Activated gamma-delta T cell treated with Interleukin-2 at 50 U/mL for 16 hours (primary cell): Measurements from ENCODE around the gene DMBX1.

Experiments
- DNase-seq: peaks from one replicate; pipeline ENCODE4 v3.0.0-alpha.2; 2020

Gene DMBX1

DNA sequence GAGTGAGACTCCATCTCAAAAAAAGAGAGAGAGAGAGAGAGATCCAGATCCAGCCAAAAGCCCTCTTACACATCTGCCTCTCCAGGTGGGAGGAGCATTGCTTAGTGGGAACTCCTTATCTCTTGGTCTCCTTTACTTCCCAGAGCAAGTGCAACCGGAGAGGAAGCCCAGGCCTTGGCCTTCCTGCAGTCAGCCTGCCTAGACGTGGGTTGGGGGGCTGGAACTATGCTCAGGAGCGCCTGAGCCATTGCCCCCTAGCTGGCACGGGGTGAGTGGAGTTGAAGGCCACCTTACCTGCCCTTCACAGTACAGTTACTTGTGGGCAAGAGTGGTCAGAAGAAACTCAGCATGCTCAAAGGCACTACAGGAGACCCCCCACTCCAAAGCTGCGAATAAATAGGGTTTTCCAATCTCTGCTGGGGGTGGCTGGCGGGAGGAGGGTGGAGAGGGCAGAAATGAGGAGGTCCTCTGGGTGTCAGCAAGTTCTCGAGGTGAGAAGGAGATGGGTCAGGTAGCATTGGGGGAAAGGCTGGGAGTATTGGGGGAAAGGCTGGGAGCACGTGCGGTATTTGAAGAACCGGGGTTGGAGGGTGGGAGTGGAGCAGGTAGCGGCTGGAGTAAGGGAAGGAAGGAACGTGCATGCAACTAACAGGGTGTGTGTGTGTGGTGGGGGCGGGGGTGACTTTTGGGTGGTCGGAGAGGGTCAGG, 4.7 kb upstream of the DMBX1 start:
- no peak for DNase-seq

DNA sequence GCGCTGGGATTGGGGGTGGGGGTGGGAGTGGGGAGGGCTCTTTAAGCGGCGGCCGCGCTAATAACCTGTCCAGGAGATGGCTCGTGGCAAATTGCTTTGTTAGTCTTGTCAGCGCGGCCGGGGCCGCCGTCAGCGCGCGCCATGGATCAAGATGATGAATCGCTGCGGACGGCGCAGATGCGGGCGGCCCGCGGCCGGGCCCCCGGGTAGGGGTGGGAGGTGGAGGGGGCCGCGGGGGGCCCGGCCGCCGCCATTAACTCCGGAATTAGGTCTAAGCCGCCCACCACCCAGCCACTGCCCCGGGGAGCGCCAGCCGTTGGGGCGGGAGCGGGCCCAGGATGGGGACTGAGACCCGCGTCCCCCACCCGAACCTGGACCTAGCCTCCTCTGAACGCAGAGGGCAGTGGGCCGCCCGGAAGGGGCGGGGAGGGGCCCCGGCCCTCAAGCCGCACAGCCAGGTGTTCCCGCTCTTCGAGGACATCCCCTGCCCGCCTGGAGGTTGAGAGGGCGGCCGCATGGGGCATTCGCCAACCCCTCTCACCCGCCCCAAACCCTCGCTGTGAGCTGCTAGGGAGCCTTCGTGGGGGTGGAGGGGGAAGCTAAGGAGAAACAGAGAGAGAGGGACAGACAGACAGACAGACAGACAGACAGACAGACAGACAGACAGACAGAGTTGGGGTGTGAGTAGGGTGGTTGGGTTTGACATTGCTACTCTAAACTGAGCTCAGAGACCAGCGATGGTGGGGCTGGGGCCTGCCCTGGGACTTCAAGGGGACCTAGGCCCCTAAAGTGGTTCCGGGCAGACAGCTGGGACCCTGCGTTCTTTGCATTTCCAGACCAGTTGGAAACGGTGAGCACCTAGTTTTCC, 3.8 kb upstream of the DMBX1 start:
- no peak for DNase-seq

DNA sequence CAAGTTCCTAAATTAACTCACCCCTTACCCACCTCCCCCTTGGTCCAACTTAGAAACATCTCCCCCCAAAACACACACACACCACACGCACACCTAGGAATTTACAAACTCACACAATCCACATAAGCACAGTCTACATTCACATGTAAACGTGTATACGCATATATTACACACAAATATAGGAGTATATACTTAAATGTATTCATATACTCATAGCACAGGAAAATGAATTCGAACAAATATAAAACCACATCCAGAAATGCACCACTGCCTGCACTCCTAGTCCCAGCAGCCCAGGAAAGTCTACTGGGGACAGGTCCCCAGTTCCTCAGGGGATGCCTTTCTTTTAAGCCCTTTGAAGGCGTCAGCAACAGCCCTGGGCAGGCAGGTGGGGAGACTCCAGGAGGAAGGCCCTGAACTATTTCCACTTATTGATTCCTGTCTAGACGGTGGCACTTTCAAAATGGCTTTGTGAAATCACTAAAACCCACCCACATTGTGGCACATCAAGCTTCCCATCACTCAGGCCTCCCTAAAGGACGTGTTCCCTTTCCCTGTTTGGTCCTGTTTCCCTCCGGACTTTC, 3.1 kb upstream of the DMBX1 start:
- no peak for DNase-seq

DNA sequence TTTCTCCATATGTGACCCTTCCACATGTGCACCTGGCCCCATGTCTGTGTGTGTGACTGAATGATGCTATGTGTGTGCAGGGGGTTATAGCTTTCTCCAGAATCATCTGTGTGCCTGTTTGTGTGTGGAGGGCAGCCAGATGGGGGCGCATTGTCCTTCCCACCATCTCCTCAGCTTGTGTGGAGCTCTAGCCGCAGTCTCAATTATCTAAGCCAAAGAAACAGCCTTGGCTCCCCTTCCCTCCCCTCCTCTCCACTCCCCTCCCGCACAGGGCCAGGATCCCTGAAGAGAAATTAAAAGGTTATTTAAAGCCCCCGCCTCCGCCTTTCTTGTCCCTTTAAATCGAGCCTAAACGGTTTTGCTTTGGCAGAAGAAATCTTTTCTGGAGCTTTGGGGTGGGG, 1.8 kb upstream of the DMBX1 start:
- DNase-seq: no peak

DNA sequence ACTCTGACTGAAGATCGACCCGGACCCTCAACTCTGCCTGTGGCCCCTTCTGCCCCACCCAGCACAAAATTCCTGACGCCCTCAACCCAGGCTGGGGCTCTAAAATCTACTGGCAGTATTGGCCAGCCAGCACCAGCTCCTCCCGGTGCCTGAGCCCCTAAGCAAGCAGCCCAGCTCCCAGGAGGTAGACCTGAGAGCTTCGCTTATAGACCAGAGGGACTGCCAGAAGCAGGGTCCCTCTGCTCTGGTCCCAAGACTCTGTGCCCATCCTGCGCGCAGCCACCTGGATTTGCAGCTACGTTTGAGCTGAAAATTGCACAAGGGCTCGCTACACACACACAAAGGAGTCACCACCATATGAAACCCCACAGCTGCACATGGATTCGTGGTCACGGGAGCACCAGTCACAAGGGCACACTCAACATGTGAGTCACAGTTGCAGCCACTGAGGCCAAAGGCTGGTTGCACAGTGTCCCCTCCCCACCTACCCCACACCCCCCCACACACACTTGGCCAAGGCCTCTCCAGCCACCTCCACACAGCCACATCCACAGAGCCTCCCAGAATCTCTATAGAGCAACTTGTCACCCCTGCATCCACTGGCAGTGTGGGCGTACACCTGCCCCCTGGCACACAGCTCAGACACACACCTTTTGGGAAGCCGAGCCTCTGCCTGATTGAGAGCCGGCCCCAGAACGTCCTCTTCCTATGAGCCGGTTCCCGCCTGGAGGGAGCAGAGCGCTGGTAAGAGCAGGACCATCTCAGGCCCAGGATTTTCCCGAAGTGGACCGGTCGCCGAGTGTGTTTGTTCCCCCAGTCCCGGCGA, 1.1 kb upstream of the DMBX1 start:
- DNase-seq: no peak

DNA sequence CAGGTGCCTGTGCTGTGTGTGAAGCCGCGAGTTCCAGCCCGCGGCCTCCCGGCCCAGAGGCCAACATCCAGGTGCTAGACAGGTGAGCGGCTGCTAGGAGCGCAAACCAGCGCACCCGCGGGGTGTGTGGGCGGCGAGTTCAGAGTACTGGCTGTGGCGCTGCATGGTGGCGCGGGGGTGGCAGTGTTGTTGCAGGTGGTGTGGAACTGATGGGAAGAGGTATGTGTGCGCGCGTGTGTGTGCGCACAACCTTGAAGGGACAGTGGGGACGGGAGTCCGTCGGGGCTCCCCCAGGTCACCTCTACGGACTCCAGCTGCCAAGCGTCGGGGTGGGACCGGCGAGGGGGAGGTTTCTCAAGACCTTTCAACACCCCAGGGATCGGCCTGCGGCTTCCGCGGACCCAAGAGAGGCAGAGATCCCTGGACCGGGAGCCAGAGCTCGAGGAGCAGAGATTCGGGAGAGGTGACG, 433 bp upstream of the DMBX1 start:
- no peak for DNase-seq

DNA sequence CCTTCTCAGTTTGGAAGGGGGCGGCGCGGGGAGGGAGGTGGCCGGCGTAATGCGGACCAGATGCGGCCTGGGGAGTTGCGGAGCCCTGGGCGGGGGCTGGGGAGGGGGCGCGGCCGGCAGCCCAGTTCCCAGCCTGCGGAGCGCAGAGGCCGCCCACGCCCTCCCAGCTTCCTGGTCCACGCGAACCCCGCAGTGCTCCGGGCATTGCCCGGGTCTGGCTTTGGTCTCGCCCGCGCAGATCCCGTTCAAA, 695 bp downstream of the DMBX1 start:
- no peak for DNase-seq

DNA sequence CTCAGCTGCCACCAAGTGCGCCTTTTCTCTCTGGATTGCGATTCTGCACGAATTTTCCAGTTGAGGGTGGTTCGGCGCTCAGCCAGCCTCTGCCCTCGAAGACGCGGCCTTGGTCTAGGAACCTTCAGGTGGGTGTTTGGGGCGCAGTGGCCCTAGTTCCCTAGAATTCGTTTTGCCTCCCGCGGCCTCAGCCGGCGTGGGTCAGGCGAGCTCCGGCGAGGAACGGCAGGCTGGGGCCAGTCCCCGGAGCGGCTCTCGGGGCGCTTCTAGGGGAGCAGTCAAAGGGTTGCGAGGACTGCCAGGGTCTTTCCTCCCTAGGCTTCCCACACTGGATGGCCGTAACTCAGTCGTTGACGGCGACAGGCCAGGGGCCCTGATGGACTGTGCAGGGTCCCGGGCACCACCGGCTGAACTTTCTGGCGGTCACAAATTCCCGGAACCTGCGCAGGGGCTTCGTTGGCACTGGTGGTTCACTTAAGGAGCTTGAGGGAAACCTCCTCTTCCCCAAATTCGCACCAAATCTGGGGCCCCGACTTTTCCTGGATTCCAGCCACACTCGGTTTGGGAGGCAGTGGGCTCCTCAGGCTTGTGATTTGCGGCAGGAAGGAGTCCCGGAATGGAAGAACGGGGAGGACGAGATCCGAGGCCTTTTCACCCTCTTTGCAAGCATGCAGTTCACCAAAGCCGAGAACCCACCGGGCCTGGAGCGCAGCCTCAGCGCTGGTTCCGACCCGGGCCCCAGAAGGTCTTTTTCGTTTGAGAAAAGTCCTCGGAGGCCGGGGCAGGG, 1.2 kb downstream of the DMBX1 start:
- DNase-seq: no peak

DNA sequence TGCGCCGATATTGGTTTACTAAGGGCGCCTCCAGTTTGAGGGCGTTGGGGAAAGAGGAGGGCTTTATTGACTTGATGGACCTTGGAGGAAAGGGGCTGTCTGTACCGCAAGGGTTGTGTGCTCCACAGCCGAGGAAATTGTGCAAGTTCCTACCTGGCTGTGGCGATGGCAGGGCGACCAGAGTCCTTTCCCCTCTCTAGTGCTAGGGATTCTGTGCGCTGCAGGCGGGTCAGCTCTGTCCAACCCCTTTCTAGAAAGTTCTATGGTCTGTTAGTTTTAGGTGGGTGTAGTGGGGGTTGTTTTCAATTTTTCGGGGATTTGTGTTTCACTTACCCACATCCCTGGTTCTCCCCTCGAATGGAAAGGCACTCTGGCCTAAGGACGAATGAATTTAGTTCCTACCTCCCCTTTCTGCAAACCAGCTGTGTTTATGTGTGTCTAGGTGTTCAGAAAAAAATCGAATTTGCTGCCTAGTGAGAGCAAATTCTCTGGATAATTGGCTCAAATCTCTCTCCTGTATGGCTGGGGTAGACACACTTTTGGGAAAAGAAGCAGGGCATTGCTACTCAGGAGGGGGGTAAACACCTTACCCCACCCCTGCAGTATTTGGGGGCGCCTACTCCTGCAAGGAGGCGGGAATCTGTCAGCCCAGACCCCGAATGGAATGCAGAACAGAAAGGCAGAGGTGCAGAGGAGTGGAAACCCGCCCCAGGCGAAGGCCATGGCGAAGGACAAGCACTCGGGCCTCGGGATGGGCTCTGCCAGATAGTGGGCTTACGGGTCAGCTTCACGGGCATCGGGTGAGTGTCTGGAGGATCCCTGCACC, 2.0 kb downstream of the DMBX1 start:
- DNase-seq: no peak

DNA sequence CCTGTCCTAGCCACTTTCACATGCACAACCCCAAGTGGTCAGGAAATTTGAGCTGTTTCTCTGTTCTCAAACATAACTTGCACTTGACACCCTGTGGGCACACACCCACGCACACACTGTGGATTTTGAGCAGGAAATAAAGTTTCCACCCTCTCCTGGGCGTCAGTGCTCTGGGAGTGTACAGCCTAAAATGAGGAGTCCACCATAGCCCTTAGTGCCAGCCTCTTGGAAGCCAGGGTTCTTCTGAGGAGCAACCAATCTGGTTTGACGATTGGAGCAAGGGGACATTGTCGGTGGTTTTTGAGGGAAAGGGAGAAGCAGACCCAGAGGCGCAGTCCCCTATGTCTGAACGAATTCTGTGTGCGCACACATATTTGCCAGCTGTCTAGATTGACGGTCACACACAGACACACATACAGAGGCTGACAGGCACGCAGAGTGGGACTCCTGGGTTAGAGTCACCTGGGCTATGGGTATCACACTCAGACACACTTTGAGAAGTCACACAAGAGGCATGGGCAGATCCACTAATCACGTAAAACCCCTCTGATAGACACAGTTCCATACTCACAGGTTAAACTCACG, 2.7 kb downstream of the DMBX1 start:
- DNase-seq: no peak

DNA sequence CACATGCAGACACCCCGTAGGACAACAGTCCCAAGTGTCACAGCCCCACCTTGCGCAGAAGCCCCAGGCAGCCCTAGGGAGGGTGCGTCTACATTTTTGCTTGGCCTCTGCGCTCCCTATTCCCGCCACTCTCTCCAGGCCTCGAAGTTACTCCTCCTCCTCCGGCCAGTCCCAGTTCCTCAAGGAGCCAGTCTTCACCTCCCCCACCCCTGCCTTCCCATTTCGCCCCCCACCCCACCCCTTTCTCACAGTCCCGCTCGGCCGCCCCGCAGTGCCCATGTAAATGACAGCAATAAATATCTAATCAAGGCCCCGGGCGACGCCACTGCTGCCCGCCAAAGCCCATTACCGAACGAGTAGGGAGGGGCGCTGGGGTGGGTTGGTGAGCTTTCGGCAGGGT, 3.2 kb downstream of the DMBX1 start:
- DNase-seq: no peak

DNA sequence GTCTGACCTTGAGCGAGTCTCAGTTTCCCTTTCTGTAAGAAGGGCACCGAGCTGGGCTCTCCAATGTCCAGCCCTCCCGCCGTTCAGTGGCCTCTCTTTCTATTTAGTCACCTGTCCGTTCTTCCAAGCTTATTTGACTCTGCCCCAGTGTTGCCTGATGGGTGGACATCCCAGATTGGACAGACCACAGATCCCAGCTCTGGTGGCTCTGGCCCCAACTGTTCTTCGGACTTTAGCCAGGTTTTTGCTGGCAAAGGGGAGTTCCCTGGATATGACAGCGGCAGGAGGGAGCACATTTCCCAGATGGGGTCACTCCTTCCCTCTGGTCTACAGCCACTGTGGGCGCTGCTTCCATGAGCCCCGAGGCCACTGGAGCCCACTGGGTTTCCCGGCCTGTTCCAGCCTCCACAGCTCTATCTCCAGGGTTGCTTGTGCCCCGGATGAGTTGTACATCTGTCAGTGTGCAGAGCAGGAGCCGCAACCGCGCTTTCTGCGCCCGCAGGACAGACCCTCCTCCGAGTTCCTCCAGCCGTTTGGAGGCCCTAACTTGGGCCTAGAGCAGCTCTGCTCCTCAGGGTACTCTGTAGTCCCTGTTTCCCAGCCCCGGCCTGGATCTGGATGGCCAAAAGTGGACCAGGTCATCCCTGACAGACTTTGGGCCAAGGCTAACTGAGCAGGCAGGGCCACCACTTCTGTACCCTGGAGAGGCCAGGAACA, 3.8 kb downstream of the DMBX1 start:
- no peak for DNase-seq

DNA sequence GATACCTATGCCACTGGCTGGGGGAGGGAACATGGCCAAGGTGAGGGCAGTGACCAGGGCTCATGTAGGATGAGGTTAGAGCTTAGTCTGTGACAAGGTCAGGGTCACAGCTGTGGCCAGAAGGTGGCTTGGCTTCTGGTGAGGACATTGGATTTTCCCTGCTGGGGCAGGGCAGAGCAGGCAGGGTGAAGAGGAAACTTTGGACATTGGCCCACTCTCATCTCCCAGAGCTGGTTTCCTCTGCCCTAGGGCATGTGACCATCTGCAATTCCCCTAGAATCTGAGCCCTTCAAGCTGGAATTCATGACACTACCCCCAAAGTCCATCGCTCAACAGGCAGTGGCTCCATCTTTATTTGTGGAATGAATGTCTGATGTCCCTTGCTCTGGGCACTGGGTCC, 5.3 kb downstream of the DMBX1 start:
- no peak for DNase-seq

DNA sequence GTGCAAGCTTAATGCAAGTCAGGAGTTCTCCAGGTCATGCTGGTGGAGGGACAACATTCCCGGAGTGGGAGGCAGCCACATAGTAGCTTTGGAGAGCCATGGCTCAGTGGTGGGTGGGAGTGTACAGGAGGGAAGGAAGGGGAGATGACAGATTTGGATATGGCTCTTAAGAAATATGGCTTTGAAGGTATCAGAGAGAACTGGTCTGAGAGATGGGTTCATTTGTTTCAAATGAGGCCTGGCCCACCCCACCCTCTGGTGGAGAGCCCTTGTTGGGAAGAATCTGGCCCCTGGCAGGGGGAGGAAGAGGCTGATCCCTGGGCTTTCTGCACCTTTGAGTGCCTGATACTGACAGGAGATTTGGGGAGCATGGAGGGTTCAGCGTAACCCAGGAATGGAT, 6.1 kb downstream of the DMBX1 start:
- no peak for DNase-seq

DNA sequence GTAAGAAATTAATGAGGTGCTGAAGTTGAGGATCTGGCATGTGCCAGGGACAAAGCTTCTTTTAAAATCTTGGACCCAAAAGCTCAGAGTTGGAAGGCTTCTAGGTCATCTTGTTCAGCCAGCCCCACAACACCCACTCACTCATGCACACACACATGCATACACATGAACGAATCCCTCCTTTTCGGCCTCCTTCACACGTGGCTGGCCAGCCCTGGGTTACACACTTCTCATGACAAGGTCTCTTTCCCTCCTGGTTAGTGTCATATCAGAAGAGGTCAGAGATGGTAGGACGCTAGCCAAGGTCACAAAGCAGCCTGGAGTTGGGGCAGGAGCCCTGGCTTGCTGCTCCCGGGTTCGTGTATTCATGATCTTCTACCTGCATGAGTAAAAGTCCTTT, 6.9 kb downstream of the DMBX1 start:
- no peak for DNase-seq

DNA sequence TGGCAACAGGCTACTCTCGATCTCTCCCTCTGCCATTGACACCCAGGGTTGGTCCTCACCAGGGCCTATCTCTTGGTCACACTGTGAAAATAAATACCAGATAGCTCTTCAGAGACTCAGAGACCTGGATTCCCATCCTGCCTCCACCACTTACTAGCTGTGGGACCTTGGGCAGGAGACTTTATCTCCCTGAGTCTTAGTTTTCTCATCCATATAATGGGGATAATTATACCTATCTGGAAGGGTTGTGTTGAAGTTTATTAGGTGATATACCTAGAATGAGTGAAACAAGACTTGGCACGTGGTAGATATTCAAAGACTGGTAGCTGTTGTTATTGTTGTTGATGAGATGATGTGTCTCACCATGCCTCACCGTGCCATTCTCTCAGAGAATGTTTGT, 7.4 kb downstream of the DMBX1 start:
- no peak for DNase-seq

DNA sequence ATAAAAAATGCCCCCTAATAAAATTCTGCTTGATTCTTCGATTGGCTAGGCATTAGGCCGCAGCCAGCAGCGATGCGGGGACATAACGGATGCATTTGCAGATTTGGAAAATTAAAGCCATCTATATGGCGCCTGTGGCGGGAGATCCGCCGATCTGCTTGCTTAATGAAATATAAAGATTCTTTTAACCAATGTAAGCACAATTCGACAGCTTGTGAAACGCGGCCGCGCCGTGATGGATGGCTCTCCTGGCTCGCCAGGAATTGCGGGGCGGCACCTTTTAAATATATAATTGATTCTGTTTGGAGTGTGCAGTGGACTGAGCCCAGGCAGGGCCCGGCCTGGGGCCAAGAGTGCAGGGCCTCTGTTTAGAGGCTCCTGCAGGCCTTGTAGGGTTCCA, 8.0 kb downstream of the DMBX1 start:
- DNase-seq: no peak

DNA sequence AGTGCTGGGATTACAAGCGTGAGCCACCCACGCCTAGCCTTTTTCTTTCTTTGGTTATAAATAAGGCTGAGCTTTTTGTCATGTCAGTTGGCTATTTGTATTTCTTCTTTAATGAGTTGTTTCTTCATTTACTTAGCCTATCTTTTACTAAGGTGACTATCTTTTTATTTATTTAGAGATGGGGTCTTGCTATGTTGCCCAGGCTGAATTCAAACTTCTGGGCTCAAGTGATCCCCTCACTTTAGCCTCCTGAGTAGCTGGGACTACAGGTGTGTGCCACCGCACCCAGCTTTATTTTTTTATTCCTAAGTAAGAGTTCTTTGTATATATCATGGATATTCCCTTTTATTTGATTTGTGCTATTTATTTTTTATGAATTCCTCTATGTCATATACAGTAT, 11.9 kb downstream of the DMBX1 start:
- no peak for DNase-seq

DNA sequence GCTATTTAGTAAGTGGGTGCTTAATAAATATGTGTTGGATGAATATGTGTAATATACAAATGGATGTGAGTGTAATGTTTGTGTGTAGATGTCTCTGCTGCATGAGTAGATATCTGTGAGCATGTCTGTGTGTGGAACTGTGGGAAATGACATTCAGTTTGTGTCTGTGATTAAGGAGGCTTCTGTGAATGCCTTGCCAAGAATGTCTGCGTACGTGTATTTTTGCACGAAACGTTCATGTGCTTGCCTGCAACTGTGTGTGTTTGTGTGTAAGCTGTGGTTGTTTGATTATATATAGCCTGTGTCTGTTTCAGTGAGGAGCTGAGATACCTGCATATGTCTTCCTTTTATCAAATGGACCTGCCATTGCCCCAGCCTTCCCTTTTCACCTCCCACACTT, 13.8 kb downstream of the DMBX1 start:
- no peak for DNase-seq

DNA sequence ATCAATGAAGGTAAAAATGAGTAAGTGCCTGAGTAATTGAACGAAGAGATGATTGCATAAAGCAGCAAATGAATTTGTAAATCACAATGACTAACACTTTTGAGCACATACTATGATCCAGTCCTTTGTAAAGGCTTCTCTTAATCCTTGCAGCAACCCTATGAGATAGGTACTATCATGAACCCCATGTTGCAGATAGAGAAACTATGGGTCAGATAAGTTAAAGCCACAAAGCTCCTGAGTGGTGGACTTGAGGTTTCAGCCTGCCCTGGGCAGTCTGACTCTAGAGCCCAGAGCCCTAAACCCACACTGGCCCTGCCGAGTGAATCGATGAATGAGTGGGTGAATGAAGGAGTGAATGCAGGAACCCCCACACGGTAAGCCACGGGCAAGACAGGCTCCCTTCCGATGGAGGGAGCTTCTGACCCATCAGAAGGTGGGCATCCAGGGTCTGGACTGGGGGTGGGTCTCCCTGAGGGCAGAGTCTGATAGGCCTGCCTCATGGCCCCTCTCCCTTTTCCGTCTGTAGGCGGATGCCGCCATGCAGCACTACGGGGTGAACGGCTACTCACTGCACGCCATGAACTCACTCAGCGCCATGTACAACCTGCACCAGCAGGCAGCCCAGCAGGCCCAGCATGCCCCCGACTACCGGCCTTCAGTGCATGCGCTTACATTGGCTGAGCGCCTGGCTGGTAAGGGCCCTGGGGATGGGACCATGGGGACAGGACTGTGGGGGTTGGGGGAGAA, 17.0 kb downstream of the DMBX1 start:
- no peak for DNase-seq
